BE2C (cell line): ENCODE data around the gene SOX6.

Experiments
- DNase-seq: peaks from one replicate; pipeline ENCODE4 v3.0.0-alpha.2; 2020
- H3K27me3 ChIP-seq: fragments of 250-450 bp; sonication (Bioruptor Pico); 2 replicates; pipeline ENCODE4 v1.5.1; 2020; ENCODE audit warnings: mild to moderate bottlenecking
- H3K36me3 ChIP-seq: fragments of 250-450 bp; sonication (Bioruptor Pico); 2 replicates; pipeline ENCODE4 v1.5.1; 2020; ENCODE audit warnings: mild to moderate bottlenecking
- H3K4me1 ChIP-seq: fragments of 250-450 bp; sonication (Bioruptor Pico); 2 replicates; pipeline ENCODE4 v1.5.1; 2020
- H3K4me3 ChIP-seq: 2 replicates; pipeline ENCODE4 v1.5.1; 2011; ENCODE audit warnings: low read depth, low read length
- H3K9me3 ChIP-seq: fragments of 250-450 bp; sonication (Bioruptor Pico); 2 replicates; pipeline ENCODE4 v1.5.1; 2020
- CTCF ChIP-seq: IDR thresholded peaks from 2 replicates; pipeline ENCODE4 v1.5.1; 2012; ENCODE audit warnings: mild to moderate bottlenecking, low read depth, low read length

SOX6 gene

GRCh38 chr11:16058671-16059070 lies 297.7 kb downstream of the SOX6 start:
- no peak for TF ChIP-seq CTCF
- no peak for DNase-seq
- Histone ChIP-seq H3K4me3 (no peak overlapping the region), H3K27me3 (no peaks in the 10 kb centered on the region), H3K9me3 (no peaks in the 10 kb centered on the region), H3K4me1 (no peaks in the 10 kb centered on the region), H3K36me3 (no peaks in the 10 kb centered on the region)

GRCh38 chr11:16052750-16053149 lies 303.6 kb downstream of the SOX6 start:
- no peaks in the 10 kb centered on the region for H3K36me3 ChIP-seq
- H3K4me3 ChIP-seq, result no peak overlapping the region

GRCh38 chr11:16049611-16050010 lies 306.7 kb downstream of the SOX6 start:
- no peak for DNase-seq
- TF ChIP-seq CTCF, result no peak
- Histone ChIP-seq H3K27me3 (no peaks in the 10 kb centered on the region), H3K4me3 (no peak overlapping the region), H3K9me3 (no peaks in the 10 kb centered on the region), H3K36me3 (no peaks in the 10 kb centered on the region), H3K4me1 (no peaks in the 10 kb centered on the region)

More at GRCh38 chr11:16052750-16053149, 303.6 kb downstream of the SOX6 start:
- H3K27me3 ChIP-seq, result no peaks in the 10 kb centered on the region
- TF ChIP-seq CTCF, result no peak
- H3K9me3 ChIP-seq, result no peaks in the 10 kb centered on the region
- H3K4me1 ChIP-seq, result no peaks in the 10 kb centered on the region
- DNase-seq, result no peak

- H3K9me3 ChIP-seq, result no peaks in the 10 kb centered on the region
- no peaks in the 10 kb centered on the region for H3K4me1 ChIP-seq
- H3K27me3 ChIP-seq, result no peaks in the 10 kb centered on the region
- TF ChIP-seq CTCF, result no peak
- H3K4me3 ChIP-seq, result no peak overlapping the region
- H3K36me3 ChIP-seq, result no peaks in the 10 kb centered on the region
- DNase-seq, result no peak
Observed at GRCh38 chr11:16047073-16047472, 309.3 kb downstream of the SOX6 start.

GRCh38 chr11:16043617-16044016 lies 312.7 kb downstream of the SOX6 start:
- no peaks in the 10 kb centered on the region for H3K4me1 ChIP-seq
- no peaks in the 10 kb centered on the region for H3K27me3 ChIP-seq
- no peak for TF ChIP-seq CTCF
- H3K4me3 ChIP-seq, result no peak overlapping the region
- no peaks in the 10 kb centered on the region for H3K36me3 ChIP-seq
- no peak for DNase-seq
- no peaks in the 10 kb centered on the region for H3K9me3 ChIP-seq

- no peaks in the 10 kb centered on the region for H3K9me3 ChIP-seq
Observed at GRCh38 chr11:16041207-16041606, 315.1 kb downstream of the SOX6 start.

More at GRCh38 chr11:16041207-16041606, 315.1 kb downstream of the SOX6 start:
- no peaks in the 10 kb centered on the region for H3K36me3 ChIP-seq
- H3K4me3 ChIP-seq, result no peak overlapping the region
- DNase-seq, result no peak
- H3K4me1 ChIP-seq, result no peaks in the 10 kb centered on the region
- no peaks in the 10 kb centered on the region for H3K27me3 ChIP-seq
- TF ChIP-seq CTCF, result no peak
